PFSK-1 (cell line): ENCODE measurements around the gene USP32.

Experiments used
- POLR2AphosphoS5 ChIP-seq: IDR thresholded peaks from 2 replicates; pipeline ENCODE4 v1.6.1; 2012; ENCODE audit warnings: low read depth, mild to moderate bottlenecking, control low read depth, low read length, moderate library complexity
- SIN3A ChIP-seq: IDR thresholded peaks from 2 replicates; pipeline ENCODE4 v1.6.1; 2012; ENCODE audit warnings: mild to moderate bottlenecking, low read length, moderate library complexity, borderline replicate concordance; ENCODE audit not compliant: insufficient read depth
- TAF1 ChIP-seq: IDR thresholded peaks from 2 replicates; pipeline ENCODE4 v1.6.1; 2012; ENCODE audit warnings: low read length, control low read depth, borderline replicate concordance; ENCODE audit not compliant: insufficient read depth

GRCh38 chr17:60155815-60156214, 236.1 kb downstream of the USP32 start:
- no peak for TF ChIP-seq POLR2AphosphoS5
- no peak for TF ChIP-seq SIN3A
- no peak for TF ChIP-seq TAF1
